Measurements from ENCODE around the gene RBSN. TPM values are rescaled to one million over a fixed set of nuclear protein-coding genes. Genes with fewer than 3 reads are reported as not detected.
A peak's percentile ranks its signal among the peaks of the same experiment; 100 is the strongest.

RBSN gene
- total RNA-seq, 2 experiments from 2014 or later, result 15.3 to 15.8 TPM

- peak; percentile 32 for DNase-seq
- intact Hi-C loops (cut with micrococcal nuclease), result loop anchor here (5.0 kb wide), 1 partner anchor 46 kb away; no protein-coding TSS in a partner anchor
- H3K27ac Mint-ChIP-seq, result peak overlapping the region; percentile 7
- H3K4me3 Mint-ChIP-seq, result peak overlapping the region; percentile 90
- H3K36me3 Mint-ChIP-seq (ENCODE audit: low read depth), result peaks cover 16% of the 10 kb centered on the region
- H3K4me1 Mint-ChIP-seq (ENCODE audit: low read depth), result peaks cover 10% of the 10 kb centered on the region
- H3K9me3 Mint-ChIP-seq, result no peaks in the 10 kb centered on the region
- CTCF ChIA-PET, result interaction anchor here (1.0 kb wide), 1 partner anchor 10 kb away, joined by 4 read pairs; no protein-coding TSS in a partner anchor
- no peaks in the 10 kb centered on the region for H3K27me3 Mint-ChIP-seq (ENCODE audit: low read depth)
These were observed 1.1 kb downstream of the RBSN start for GRCh38 chr3:15097891-15098290.

GRCh38 chr3:15096046-15096445 is 2.9 kb downstream of the RBSN start:
- intact Hi-C loops (cut with micrococcal nuclease), result loop anchor here (5.0 kb wide), 1 partner anchor 44 kb away; no protein-coding TSS in a partner anchor

GRCh38 chr3:15094187-15094875 is 4.6 kb downstream of the RBSN start:
- Mint-ChIP-seq H3K36me3 (ENCODE audit: low read depth) (peaks cover 26% of the 10 kb centered on the region), H3K27ac (no peak overlapping the region), H3K9me3 (no peaks in the 10 kb centered on the region), H3K27me3 (ENCODE audit: low read depth) (no peaks in the 10 kb centered on the region), H3K4me1 (ENCODE audit: low read depth) (peaks cover 10% of the 10 kb centered on the region), H3K4me3 (no peak overlapping the region)
- no peak for DNase-seq
- intact Hi-C loops (cut with micrococcal nuclease), result no loop called here
- CTCF ChIA-PET, result interaction anchor here (0.7 to 1.5 kb wide), 2 partner anchors 12 to 111 kb away, joined by 3 to 4 read pairs; no protein-coding TSS in a partner anchor

More at GRCh38 chr3:15096046-15096445, 2.9 kb downstream of the RBSN start:
- Mint-ChIP-seq H3K9me3 (no peaks in the 10 kb centered on the region), H3K36me3 (ENCODE audit: low read depth) (peaks cover 16% of the 10 kb centered on the region), H3K4me1 (ENCODE audit: low read depth) (peaks cover 10% of the 10 kb centered on the region), H3K27me3 (ENCODE audit: low read depth) (no peaks in the 10 kb centered on the region), H3K4me3 (no peak overlapping the region), H3K27ac (no peak overlapping the region)
- DNase-seq, result no peak
- CTCF ChIA-PET, result interaction anchor here (1.4 kb wide), 1 partner anchor 14 kb away, joined by 4 read pairs; no protein-coding TSS in a partner anchor

- CTCF ChIA-PET, result interaction anchor here (0.7 to 2.2 kb wide), 3 partner anchors 16 to 168 kb away, joined by 3 to 6 read pairs (median 3); no protein-coding TSS in a partner anchor
- no peak for DNase-seq
- Mint-ChIP-seq H3K27ac (no peak overlapping the region), H3K36me3 (ENCODE audit: low read depth) (peaks cover 21% of the 10 kb centered on the region), H3K27me3 (ENCODE audit: low read depth) (no peaks in the 10 kb centered on the region), H3K4me1 (ENCODE audit: low read depth) (peaks cover 3% of the 10 kb centered on the region), H3K9me3 (no peaks in the 10 kb centered on the region), H3K4me3 (no peak overlapping the region)
- intact Hi-C loops (cut with micrococcal nuclease), result no loop called here
These were observed 6.3 kb downstream of the RBSN start for GRCh38 chr3:15092686-15093085.

GRCh38 chr3:15091575-15091974 is 7.4 kb downstream of the RBSN start:
- Mint-ChIP-seq H3K27ac (no peak overlapping the region), H3K4me1 (ENCODE audit: low read depth) (no peaks in the 10 kb centered on the region), H3K4me3 (no peak overlapping the region), H3K36me3 (ENCODE audit: low read depth) (peaks cover 26% of the 10 kb centered on the region), H3K27me3 (ENCODE audit: low read depth) (no peaks in the 10 kb centered on the region), H3K9me3 (no peaks in the 10 kb centered on the region)
- no peak for DNase-seq
- CTCF ChIA-PET, result interaction anchor here (0.6 to 2.2 kb wide), 3 partner anchors 17 to 173 kb away, joined by 3 to 6 read pairs (median 3); no protein-coding TSS in a partner anchor
- intact Hi-C loops (cut with micrococcal nuclease), result no loop called here

GRCh38 chr3:15089201-15089600 is 9.7 kb downstream of the RBSN start:
- H3K27me3 Mint-ChIP-seq (ENCODE audit: low read depth), result no peaks in the 10 kb centered on the region
- no peak overlapping the region for H3K4me3 Mint-ChIP-seq
- no peaks in the 10 kb centered on the region for H3K4me1 Mint-ChIP-seq (ENCODE audit: low read depth)
- CTCF ChIA-PET, result interaction anchor here (1.5 kb wide), 1 partner anchor 9 kb away, joined by 4 read pairs; no protein-coding TSS in a partner anchor
- peaks cover 22% of the 10 kb centered on the region for H3K36me3 Mint-ChIP-seq (ENCODE audit: low read depth)
- intact Hi-C loops (cut with micrococcal nuclease), result no loop called here
- H3K27ac Mint-ChIP-seq, result no peak overlapping the region
- DNase-seq, result no peak
- no peaks in the 10 kb centered on the region for H3K9me3 Mint-ChIP-seq

- Mint-ChIP-seq H3K36me3 (ENCODE audit: low read depth) (peaks cover 29% of the 10 kb centered on the region), H3K27me3 (ENCODE audit: low read depth) (no peaks in the 10 kb centered on the region), H3K4me1 (ENCODE audit: low read depth) (no peaks in the 10 kb centered on the region), H3K27ac (no peak overlapping the region), H3K9me3 (no peaks in the 10 kb centered on the region), H3K4me3 (no peak overlapping the region)
- intact Hi-C loops (cut with micrococcal nuclease), result no loop called here
- no peak for DNase-seq
- CTCF ChIA-PET, result no interaction called here
These were observed 12.2 kb downstream of the RBSN start for GRCh38 chr3:15086699-15087098.

GRCh38 chr3:15086263-15086662 is 12.7 kb downstream of the RBSN start:
- no peak overlapping the region for H3K4me3 Mint-ChIP-seq
- peaks cover 31% of the 10 kb centered on the region for H3K36me3 Mint-ChIP-seq (ENCODE audit: low read depth)
- no peaks in the 10 kb centered on the region for H3K4me1 Mint-ChIP-seq (ENCODE audit: low read depth)
- DNase-seq, result no peak
- intact Hi-C loops (cut with micrococcal nuclease), result no loop called here
- CTCF ChIA-PET, result no interaction called here
- no peaks in the 10 kb centered on the region for H3K9me3 Mint-ChIP-seq
- H3K27me3 Mint-ChIP-seq (ENCODE audit: low read depth), result no peaks in the 10 kb centered on the region
- H3K27ac Mint-ChIP-seq, result no peak overlapping the region

- Mint-ChIP-seq H3K9me3 (no peaks in the 10 kb centered on the region), H3K36me3 (ENCODE audit: low read depth) (peaks cover 32% of the 10 kb centered on the region), H3K4me3 (no peak overlapping the region), H3K4me1 (ENCODE audit: low read depth) (no peaks in the 10 kb centered on the region), H3K27me3 (ENCODE audit: low read depth) (no peaks in the 10 kb centered on the region), H3K27ac (no peak overlapping the region)
- DNase-seq, result no peak
- CTCF ChIA-PET, result interaction anchor here (0.5 to 1.4 kb wide), 2 partner anchors 11 to 25 kb away, joined by 4 to 5 read pairs; no protein-coding TSS in a partner anchor
- intact Hi-C loops (cut with micrococcal nuclease), result no loop called here
These were observed 15.7 kb downstream of the RBSN start for GRCh38 chr3:15083252-15083651.

- H3K27me3 Mint-ChIP-seq (ENCODE audit: low read depth), result no peaks in the 10 kb centered on the region
- peaks cover 39% of the 10 kb centered on the region for H3K36me3 Mint-ChIP-seq (ENCODE audit: low read depth)
- DNase-seq, result no peak
- H3K9me3 Mint-ChIP-seq, result no peaks in the 10 kb centered on the region
- CTCF ChIA-PET, result interaction anchor here (1.4 kb wide), 1 partner anchor 10 kb away, joined by 5 read pairs; no protein-coding TSS in a partner anchor
- no peak overlapping the region for H3K4me3 Mint-ChIP-seq
- intact Hi-C loops (cut with micrococcal nuclease), result no loop called here
- H3K27ac Mint-ChIP-seq, result no peak overlapping the region
- no peaks in the 10 kb centered on the region for H3K4me1 Mint-ChIP-seq (ENCODE audit: low read depth)
These were observed 16.8 kb downstream of the RBSN start for GRCh38 chr3:15081960-15082664.

- Mint-ChIP-seq H3K4me3 (no peak overlapping the region), H3K36me3 (ENCODE audit: low read depth) (peaks cover 47% of the 10 kb centered on the region), H3K4me1 (ENCODE audit: low read depth) (no peaks in the 10 kb centered on the region), H3K9me3 (no peaks in the 10 kb centered on the region), H3K27ac (no peak overlapping the region), H3K27me3 (ENCODE audit: low read depth) (no peaks in the 10 kb centered on the region)
- intact Hi-C loops (cut with micrococcal nuclease), result no loop called here
- CTCF ChIA-PET, result no interaction called here
- DNase-seq, result no peak
These were observed 19.9 kb downstream of the RBSN start for GRCh38 chr3:15079091-15079490.

- intact Hi-C loops (cut with micrococcal nuclease), result no loop called here
- CTCF ChIA-PET, result interaction anchor here (1.1 kb wide), 1 partner anchor 23 kb away, joined by 3 read pairs; no protein-coding TSS in a partner anchor
- DNase-seq, result no peak
- H3K27me3 Mint-ChIP-seq (ENCODE audit: low read depth), result no peaks in the 10 kb centered on the region
- peaks cover 36% of the 10 kb centered on the region for H3K36me3 Mint-ChIP-seq (ENCODE audit: low read depth)
- no peaks in the 10 kb centered on the region for H3K9me3 Mint-ChIP-seq
- H3K4me3 Mint-ChIP-seq, result no peak overlapping the region
- no peak overlapping the region for H3K27ac Mint-ChIP-seq
- peaks cover 2% of the 10 kb centered on the region for H3K4me1 Mint-ChIP-seq (ENCODE audit: low read depth)
These were observed 24.4 kb downstream of the RBSN start for GRCh38 chr3:15074500-15074899.
